ENCODE measurements around the gene NBAS. TPM values are rescaled to one million over a fixed set of nuclear protein-coding genes. Genes with fewer than 3 reads are reported as not detected.

Gene NBAS
- total RNA-seq, 3 donors from 2014 or later (not counting 1 experiment from before 2014, with no cell fraction given): 27.8 to 34.7 (median 29.2) TPM

DNA sequence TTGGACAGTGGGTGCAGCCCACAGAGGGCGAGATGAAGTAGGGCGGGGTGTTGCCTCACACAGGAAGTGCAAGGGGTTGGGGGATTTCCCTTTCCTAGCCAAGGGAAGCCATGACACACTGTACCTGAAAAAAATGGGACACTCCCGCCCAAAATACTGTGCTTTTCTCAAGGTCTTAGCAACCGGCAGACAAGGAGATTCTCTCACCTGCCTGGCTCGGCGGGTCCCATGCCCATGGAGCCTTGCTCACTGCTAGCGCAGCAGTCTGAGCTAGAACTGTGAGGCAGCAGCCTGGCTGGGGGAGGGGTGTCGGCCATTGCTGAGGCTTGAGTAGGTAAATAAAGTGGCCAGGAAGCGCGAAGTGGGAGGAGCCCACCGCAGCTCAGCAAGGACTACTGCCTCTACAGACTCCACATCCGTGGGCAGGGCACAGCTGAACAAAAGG, 244.7 kb downstream of the NBAS start:
- H3K36me3 ChIP-seq (ENCODE audit: control insufficient read depth, insufficient read depth, low read length): no peaks in the 10 kb centered on the region
- H3K4me3 Mint-ChIP-seq: peak overlapping the region; percentile 82
- H3K9me3 ChIP-seq (ENCODE audit: control insufficient read depth, insufficient read depth, low read length): peaks cover 3% of the 10 kb centered on the region
- intact Hi-C loops (cut with micrococcal nuclease): loop anchor here (5.0 kb wide), 1 partner anchor 139 kb away; no protein-coding TSS in a partner anchor
- ATAC-seq (peak; percentile 83 to 91 (median 86)), DNase-seq (peak; percentile 47 to 66)
- peaks cover 33% of the 10 kb centered on the region for H3K4me1 ChIP-seq (ENCODE audit: control insufficient read depth, insufficient read depth, low read length)
- 53% methylated on average over 12 of the region's 12 CpGs for WGBS (ENCODE audit: insufficient coverage)
- TF ChIP-seq, protein P1, sequence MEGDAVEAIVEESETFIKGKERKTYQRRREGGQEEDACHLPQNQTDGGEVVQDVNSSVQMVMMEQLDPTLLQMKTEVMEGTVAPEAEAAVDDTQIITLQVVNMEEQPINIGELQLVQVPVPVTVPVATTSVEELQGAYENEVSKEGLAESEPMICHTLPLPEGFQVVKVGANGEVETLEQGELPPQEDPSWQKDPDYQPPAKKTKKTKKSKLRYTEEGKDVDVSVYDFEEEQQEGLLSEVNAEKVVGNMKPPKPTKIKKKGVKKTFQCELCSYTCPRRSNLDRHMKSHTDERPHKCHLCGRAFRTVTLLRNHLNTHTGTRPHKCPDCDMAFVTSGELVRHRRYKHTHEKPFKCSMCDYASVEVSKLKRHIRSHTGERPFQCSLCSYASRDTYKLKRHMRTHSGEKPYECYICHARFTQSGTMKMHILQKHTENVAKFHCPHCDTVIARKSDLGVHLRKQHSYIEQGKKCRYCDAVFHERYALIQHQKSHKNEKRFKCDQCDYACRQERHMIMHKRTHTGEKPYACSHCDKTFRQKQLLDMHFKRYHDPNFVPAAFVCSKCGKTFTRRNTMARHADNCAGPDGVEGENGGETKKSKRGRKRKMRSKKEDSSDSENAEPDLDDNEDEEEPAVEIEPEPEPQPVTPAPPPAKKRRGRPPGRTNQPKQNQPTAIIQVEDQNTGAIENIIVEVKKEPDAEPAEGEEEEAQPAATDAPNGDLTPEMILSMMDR (IDR thresholded peaks at IDR 0.05): no peak
- no peak overlapping the region for H3K4me3 ChIP-seq (ENCODE audit: low read length)
- peak overlapping the region; percentile 83 to 84 for H3K27ac Mint-ChIP-seq
- H3K27me3 ChIP-seq (ENCODE audit: control insufficient read depth, insufficient read depth, low read length): no peaks in the 10 kb centered on the region
- H3K27me3 Mint-ChIP-seq (ENCODE audit: low read depth in 2 of 2): no peaks in the 10 kb centered on the region
- peaks cover 55 to 73% of the 10 kb centered on the region in 2 donors for H3K4me1 Mint-ChIP-seq
- H3K9me3 Mint-ChIP-seq: peaks cover 16 to 24% of the 10 kb centered on the region in 2 donors
- H3K27ac ChIP-seq (ENCODE audit: low read length): peak overlapping the region; percentile 63
- peaks cover 52% of the 10 kb centered on the region for H3K36me3 Mint-ChIP-seq

DNA sequence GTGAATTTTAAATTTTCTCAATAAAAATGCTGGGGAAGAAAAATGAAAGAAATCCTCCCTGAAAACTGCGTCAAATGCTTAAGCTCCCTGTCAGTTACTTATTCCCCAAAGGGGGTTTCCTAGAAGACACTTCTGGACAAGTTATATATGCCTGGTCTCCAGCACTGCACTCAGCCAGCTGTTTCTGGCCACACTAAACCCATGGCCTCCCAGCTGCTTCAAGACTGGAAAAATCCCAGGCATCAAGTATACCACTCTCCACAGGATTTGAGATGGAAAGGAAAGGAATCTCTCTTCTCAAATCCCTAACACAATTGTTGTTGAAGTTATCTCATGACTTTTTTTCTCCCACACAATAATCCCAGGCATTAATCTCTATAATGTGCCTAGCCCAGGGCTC, 245.7 kb downstream of the NBAS start:
- Mint-ChIP-seq H3K36me3 (peaks cover 47% of the 10 kb centered on the region), H3K9me3 (peaks cover 16 to 23% of the 10 kb centered on the region in 2 donors), H3K4me1 (peaks cover 65 to 83% of the 10 kb centered on the region in 2 donors), H3K4me3 (no peak overlapping the region), H3K27ac (peak overlapping the region; percentile 83 to 84), H3K27me3 (ENCODE audit: low read depth in 2 of 2) (no peaks in the 10 kb centered on the region)
- Histone ChIP-seq H3K4me1 (ENCODE audit: control insufficient read depth, insufficient read depth, low read length) (peaks cover 36% of the 10 kb centered on the region), H3K27me3 (ENCODE audit: control insufficient read depth, insufficient read depth, low read length) (no peaks in the 10 kb centered on the region), H3K27ac (ENCODE audit: low read length) (peak overlapping the region; percentile 43), H3K4me3 (ENCODE audit: low read length) (no peak overlapping the region), H3K36me3 (ENCODE audit: control insufficient read depth, insufficient read depth, low read length) (no peaks in the 10 kb centered on the region), H3K9me3 (ENCODE audit: control insufficient read depth, insufficient read depth, low read length) (peaks cover 3% of the 10 kb centered on the region)
- TF ChIP-seq, protein P1 (IDR thresholded peaks at IDR 0.05): no peak
- 100% methylated on average over 1 of the region's 1 CpG for WGBS (ENCODE audit: insufficient coverage)
- DNase-seq (no peak), ATAC-seq (no peak)
- intact Hi-C loops (cut with micrococcal nuclease): loop anchor here (5.0 kb wide), 1 partner anchor 138 kb away; no protein-coding TSS in a partner anchor

DNA sequence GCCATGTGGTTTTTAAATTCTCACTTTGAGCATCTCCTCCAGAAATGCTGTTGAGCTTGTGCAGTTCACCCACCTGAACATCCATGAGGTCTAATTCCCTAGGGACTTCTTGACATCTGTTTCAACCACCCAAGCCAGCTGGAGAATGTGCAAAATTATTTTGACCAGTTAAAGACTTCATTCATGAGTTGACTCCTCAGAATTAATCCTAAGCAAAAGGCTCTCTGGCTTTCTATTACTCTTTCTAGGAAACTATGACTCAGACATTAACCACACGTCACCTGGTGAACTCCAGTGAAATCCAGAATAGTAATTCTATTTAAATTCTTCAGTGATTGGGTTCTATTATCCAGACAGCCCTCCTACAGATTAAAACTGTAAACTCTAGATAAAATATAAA, 247.5 kb downstream of the NBAS start:
- Histone ChIP-seq H3K27me3 (ENCODE audit: control insufficient read depth, insufficient read depth, low read length) (no peaks in the 10 kb centered on the region), H3K9me3 (ENCODE audit: control insufficient read depth, insufficient read depth, low read length) (peaks cover 3% of the 10 kb centered on the region), H3K4me1 (ENCODE audit: control insufficient read depth, insufficient read depth, low read length) (peaks cover 40% of the 10 kb centered on the region), H3K27ac (ENCODE audit: low read length) (no peak overlapping the region), H3K4me3 (ENCODE audit: low read length) (no peak overlapping the region), H3K36me3 (ENCODE audit: control insufficient read depth, insufficient read depth, low read length) (no peaks in the 10 kb centered on the region)
- Mint-ChIP-seq H3K27ac (peak overlapping the region; percentile 83 to 84), H3K4me1 (peaks cover 72 to 92% of the 10 kb centered on the region in 2 donors), H3K36me3 (peaks cover 29% of the 10 kb centered on the region), H3K9me3 (peaks cover 8 to 12% of the 10 kb centered on the region in 2 donors), H3K27me3 (ENCODE audit: low read depth in 2 of 2) (no peaks in the 10 kb centered on the region), H3K4me3 (no peak overlapping the region)
- intact Hi-C loops (cut with micrococcal nuclease): no loop called here
- no peak for ATAC-seq
- DNase-seq: no peak
- no CpG with 5 or more reads among the region's 1 CpG for WGBS (ENCODE audit: insufficient coverage)
- TF ChIP-seq, protein P1 (IDR thresholded peaks at IDR 0.05): no peak

DNA sequence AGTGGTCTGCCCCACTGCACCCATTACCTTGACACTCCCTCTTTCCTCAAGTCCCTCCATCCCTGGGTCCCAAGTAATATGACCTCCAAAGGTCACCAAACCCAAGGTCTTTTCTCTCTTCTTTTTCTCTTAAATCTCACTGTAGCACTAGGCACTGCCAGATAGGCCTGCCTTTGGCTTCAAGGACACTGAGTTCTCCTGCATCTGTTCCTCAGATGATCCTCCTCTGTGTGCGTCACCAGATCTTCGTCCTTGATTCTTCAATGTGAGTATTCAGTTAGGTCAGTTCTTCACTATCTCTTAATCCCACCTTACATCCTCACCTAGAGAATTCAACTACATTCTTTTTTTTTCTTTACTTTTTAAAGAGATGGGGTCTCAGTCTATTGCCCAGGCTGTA, 249.2 kb downstream of the NBAS start:
- ATAC-seq (no peak), DNase-seq (no peak)
- TF ChIP-seq, protein P1 (IDR thresholded peaks at IDR 0.05): no peak
- no peaks in the 10 kb centered on the region for H3K27me3 Mint-ChIP-seq (ENCODE audit: low read depth in 2 of 2)
- H3K36me3 ChIP-seq (ENCODE audit: control insufficient read depth, insufficient read depth, low read length): peaks cover 4% of the 10 kb centered on the region
- peak overlapping the region; percentile 67 for H3K27ac ChIP-seq (ENCODE audit: low read length)
- no peak overlapping the region for H3K4me3 ChIP-seq (ENCODE audit: low read length)
- 89% methylated on average over 2 of the region's 2 CpGs for WGBS (ENCODE audit: insufficient coverage)
- peak overlapping the region; percentile 65 for H3K4me3 Mint-ChIP-seq
- intact Hi-C loops (cut with micrococcal nuclease): no loop called here
- H3K27me3 ChIP-seq (ENCODE audit: control insufficient read depth, insufficient read depth, low read length): no peaks in the 10 kb centered on the region
- H3K9me3 ChIP-seq (ENCODE audit: control insufficient read depth, insufficient read depth, low read length): peaks cover 3% of the 10 kb centered on the region
- peaks cover 63 to 78% of the 10 kb centered on the region in 2 donors for H3K4me1 Mint-ChIP-seq
- H3K36me3 Mint-ChIP-seq: peaks cover 12% of the 10 kb centered on the region
- peaks cover 0 to 1% of the 10 kb centered on the region in 2 donors for H3K9me3 Mint-ChIP-seq
- H3K27ac Mint-ChIP-seq: peak overlapping the region; percentile 83 to 85
- H3K4me1 ChIP-seq (ENCODE audit: control insufficient read depth, insufficient read depth, low read length): peaks cover 37% of the 10 kb centered on the region

All from natural killer cell (primary cell).